ENCODE data around the gene ACVR2B.

- TF ChIP-seq, protein P1, sequence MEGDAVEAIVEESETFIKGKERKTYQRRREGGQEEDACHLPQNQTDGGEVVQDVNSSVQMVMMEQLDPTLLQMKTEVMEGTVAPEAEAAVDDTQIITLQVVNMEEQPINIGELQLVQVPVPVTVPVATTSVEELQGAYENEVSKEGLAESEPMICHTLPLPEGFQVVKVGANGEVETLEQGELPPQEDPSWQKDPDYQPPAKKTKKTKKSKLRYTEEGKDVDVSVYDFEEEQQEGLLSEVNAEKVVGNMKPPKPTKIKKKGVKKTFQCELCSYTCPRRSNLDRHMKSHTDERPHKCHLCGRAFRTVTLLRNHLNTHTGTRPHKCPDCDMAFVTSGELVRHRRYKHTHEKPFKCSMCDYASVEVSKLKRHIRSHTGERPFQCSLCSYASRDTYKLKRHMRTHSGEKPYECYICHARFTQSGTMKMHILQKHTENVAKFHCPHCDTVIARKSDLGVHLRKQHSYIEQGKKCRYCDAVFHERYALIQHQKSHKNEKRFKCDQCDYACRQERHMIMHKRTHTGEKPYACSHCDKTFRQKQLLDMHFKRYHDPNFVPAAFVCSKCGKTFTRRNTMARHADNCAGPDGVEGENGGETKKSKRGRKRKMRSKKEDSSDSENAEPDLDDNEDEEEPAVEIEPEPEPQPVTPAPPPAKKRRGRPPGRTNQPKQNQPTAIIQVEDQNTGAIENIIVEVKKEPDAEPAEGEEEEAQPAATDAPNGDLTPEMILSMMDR (IDR thresholded peaks at IDR 0.05) = no peak
- no peak for TF ChIP-seq POLR2A (IDR thresholded peaks at IDR 0.05)
Measured at GRCh38 chr3:38471260-38471857, 17.7 kb downstream of the ACVR2B start.
